ENCODE results near the gene FAM118A.

Gene FAM118A

GRCh38 chr22:45265535-45265934, 44.2 kb upstream of the FAM118A start:
- TF ChIP-seq CTCF (IDR thresholded peaks at IDR 0.05; ENCODE audit: borderline replicate concordance, insufficient read depth, low read depth, low read length), result no peak
- no peak overlapping the region for H3K4me3 ChIP-seq (ENCODE audit: low read depth, low read length)

- TF ChIP-seq CTCF (IDR thresholded peaks at IDR 0.05; ENCODE audit: borderline replicate concordance, insufficient read depth, low read depth, low read length), result no peak
Observed at GRCh38 chr22:45268167-45268957, 41.4 kb upstream of the FAM118A start.

GRCh38 chr22:45268958-45269844, 40.5 kb upstream of the FAM118A start:
- H3K4me3 ChIP-seq (ENCODE audit: low read depth, low read length), result peak overlapping the region; percentile 57
- TF ChIP-seq CTCF (IDR thresholded peaks at IDR 0.05; ENCODE audit: borderline replicate concordance, insufficient read depth, low read depth, low read length), result peak; percentile 85

More at GRCh38 chr22:45268167-45268957, 41.4 kb upstream of the FAM118A start:
- H3K4me3 ChIP-seq (ENCODE audit: low read depth, low read length), result peak overlapping the region; percentile 57

- H3K4me3 ChIP-seq (ENCODE audit: low read depth, low read length), result no peak overlapping the region
- no peak for TF ChIP-seq CTCF (IDR thresholded peaks at IDR 0.05; ENCODE audit: borderline replicate concordance, insufficient read depth, low read depth, low read length)
Observed at GRCh38 chr22:45270095-45271020, 39.4 kb upstream of the FAM118A start.

DNA sequence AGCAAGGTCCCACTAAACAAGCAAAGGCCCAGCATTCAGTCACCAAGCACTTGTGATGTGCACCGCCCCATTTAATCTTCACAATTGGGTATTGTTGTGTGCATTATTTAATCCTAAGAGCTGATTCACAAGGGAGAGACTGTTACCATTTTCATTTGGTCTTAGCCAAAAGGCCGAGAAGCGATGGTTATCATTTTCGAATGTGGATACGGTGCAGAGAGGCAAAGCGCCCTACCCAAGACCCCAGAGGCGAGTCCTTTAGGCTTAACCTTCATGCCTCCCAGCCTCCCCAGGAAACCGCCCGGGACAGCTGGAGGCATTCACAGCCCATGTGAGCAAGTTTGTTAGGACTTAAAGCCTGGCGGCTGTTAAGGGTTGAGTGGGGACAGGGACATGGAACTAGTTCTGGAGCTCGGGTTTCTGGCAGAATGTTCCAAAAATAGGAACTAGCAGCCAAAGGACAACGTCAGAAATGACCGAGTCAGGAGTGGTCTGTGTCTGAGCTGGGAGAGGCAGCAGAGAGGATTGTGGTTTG, 38.0 kb upstream of the FAM118A start:
- H3K4me3 ChIP-seq (ENCODE audit: low read depth, low read length), result no peak overlapping the region
- TF ChIP-seq CTCF (IDR thresholded peaks at IDR 0.05; ENCODE audit: borderline replicate concordance, insufficient read depth, low read depth, low read length), result no peak

- no peak overlapping the region for H3K4me3 ChIP-seq (ENCODE audit: low read depth, low read length)
- no peak for TF ChIP-seq CTCF (IDR thresholded peaks at IDR 0.05; ENCODE audit: borderline replicate concordance, insufficient read depth, low read depth, low read length)
Observed at GRCh38 chr22:45272498-45272897, 37.2 kb upstream of the FAM118A start.
